Ishikawa (cell line): ENCODE results near the gene UBXN4.

ENCODE experiments used
- EP300 ChIP-seq: IDR thresholded peaks from 2 replicates; pipeline ENCODE4 v1.6.1; 2012; ENCODE audit warnings: borderline replicate concordance
- NFIC ChIP-seq: IDR thresholded peaks from 2 replicates; pipeline ENCODE4 v1.6.1; 2012
- RAD21 ChIP-seq: IDR thresholded peaks from 2 replicates; pipeline ENCODE4 v1.6.1; 2012; ENCODE audit warnings: low read depth
- TAF1 ChIP-seq: IDR thresholded peaks from 2 replicates; pipeline ENCODE4 v1.6.1; 2012; ENCODE audit warnings: low read depth, mild to moderate bottlenecking
- USF1 ChIP-seq: IDR thresholded peaks from 2 replicates; pipeline ENCODE4 v1.6.1; 2012
- ZBTB7A ChIP-seq: IDR thresholded peaks from 2 replicates; pipeline ENCODE4 v1.6.1; 2012; ENCODE audit warnings: low read depth

- TF ChIP-seq ZBTB7A (no peak), EP300 (no peak), RAD21 (no peak), USF1 (no peak), NFIC (no peak), TAF1 (no peak)
Measured at GRCh38 chr2:135796606-135797005, 55.0 kb downstream of the UBXN4 start.
